Raji (cell line): ENCODE measurements around the gene CSMD2.

Experiments used
- POLR2A ChIP-seq: IDR thresholded peaks from 2 replicates; pipeline ENCODE4 v1.6.1; 2011; ENCODE audit warnings: low read depth, low read length, control low read depth; ENCODE audit not compliant: insufficient read depth

CSMD2 gene

DNA sequence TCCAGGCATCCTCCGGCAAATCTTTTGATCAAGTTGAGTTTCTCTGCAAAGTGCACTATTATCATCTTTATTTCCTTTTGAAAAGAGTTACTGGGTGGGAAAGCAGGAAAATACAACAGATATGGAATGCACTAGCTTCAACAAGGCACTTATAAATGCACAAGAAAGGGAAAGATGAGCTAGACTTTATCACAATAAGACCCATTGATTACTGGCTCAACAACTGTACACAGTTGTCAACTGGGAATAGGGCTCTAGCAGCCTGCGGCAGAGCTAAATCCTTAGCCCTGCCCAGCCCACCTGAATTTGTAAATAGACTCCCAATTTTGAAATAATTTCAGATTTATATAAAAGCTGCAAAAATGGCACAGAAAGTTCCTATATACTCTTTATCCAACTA lies 111.4 kb downstream of the CSMD2 start:
- no peak for TF ChIP-seq POLR2A

DNA sequence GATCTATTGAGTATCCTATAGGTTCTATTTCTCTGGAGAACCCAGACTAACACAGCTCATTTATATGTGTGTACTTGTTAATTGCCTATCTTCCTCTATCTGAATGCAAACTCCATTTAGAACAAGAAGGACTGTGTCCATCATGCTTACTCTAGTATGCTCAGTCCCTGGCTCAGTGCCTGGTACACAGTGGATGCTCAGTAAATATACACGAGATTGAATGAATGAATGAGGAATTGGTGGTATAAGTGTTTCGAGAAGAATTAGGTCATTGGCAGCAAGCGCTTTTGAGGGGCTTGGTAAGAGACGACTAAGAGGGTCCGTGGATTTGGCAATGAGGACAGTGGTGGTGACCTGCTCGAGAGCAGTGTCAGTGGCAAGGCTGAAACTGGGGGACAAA lies 112.5 kb downstream of the CSMD2 start:
- TF ChIP-seq POLR2A = no peak

DNA sequence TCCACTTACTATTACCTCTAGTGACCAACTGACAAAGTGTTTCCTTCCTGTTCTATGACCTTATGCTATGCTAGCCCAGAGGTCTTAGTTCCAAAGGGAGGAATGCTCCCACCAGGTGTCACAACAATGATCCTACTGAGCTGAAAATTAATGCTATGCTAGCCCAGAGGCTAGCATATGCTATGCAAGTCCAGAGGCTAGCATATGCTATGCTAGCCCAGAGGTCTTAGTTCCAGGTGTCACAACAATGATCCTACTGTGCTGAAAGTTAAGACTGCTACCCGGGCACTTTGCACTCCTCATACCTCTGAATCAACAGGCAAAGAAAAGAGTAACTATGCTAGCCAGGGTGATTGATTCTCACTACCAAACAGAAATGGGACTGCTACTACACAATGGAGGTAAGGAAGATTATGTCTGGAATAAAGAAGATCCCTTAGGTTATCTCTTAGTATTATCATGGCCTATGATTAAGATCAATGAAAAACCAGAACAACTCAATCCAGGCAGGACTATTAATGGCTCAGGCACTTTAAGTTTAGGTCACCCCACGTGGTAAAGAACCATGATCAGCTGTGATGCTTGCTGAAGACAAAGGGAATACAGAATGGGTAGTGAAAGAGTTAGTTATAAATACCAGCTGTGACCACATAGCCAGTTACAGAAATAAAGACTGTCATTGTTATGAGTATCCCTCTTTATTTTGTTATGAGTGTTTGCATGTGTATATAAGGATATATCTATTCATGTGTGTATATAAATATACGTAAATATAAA lies 114.1 kb downstream of the CSMD2 start:
- no peak for TF ChIP-seq POLR2A

DNA sequence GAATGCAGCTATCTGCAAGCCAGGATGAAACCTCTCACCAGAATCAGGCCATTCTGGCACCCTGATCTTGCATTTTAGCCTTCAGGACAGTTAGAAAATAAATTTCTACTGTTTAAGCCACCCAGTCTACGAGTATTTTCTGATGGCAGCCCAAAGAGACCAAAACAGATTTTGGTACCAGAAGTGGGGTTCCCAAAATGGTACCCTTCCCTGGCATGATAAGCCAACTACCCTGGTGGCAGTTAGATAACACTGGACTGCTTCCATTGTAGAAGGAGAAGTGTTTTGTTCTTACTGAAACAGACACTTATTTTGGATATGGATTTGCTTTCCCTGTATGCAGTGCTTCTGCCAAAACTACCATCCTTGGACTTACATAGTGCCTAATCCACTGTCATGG lies 115.0 kb downstream of the CSMD2 start:
- TF ChIP-seq POLR2A = no peak

DNA sequence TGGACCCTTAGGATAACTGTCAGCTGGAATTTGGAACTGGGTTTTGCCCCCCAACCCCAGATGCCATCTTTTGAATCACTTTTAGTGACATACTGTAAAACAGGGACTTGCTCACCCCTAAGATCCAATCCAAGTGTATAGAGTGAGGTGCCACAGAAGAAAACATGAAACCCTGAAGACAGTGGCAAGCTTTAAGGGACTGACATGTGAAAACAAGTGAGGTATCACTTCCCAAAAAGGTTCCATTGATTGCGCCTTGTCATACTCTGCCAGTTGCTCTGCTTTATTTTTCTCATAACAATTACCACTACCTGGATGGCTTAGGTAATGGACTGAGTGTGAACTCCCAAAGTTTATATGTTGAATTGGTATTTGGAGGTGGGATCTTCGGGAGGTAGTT lies 115.6 kb downstream of the CSMD2 start:
- no peak for TF ChIP-seq POLR2A

DNA sequence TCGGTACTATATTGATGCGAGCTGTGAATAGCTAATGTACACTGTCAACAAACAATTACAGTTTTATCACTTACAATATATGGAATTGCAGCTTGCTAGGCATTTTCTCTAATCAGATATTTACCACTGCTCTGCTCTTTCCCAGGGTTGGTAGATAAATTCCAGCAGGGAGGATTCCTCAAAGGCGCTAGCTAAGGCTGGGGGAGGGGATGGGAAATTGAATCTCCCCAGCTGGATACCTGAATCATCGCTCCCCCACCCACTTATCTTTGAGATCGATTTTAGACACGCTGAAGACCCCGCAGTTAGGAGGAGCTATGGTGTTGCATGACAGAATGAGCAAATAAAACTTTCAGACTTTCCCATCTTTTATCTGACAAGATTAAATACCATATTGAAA lies 127.2 kb downstream of the CSMD2 start:
- no peak for TF ChIP-seq POLR2A

DNA sequence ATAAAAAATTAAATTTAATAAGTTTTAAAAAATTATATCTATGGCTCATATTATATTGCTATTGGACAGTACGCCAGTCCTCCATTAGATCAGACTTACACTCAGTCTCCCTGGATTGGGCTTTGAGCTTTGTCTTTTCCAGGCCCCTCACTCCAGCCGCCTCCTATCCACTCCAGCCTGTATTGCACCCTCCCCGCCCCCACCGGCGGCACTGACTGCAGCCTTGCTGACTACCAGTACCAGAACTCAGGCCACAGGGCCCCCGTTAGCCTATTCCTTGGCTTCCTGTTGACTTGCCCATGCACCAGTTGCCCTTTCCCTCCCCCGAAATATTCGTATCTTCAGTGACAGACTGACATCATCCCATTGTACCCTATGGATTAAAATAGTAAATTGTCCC lies 127.9 kb downstream of the CSMD2 start:
- no peak for TF ChIP-seq POLR2A

DNA sequence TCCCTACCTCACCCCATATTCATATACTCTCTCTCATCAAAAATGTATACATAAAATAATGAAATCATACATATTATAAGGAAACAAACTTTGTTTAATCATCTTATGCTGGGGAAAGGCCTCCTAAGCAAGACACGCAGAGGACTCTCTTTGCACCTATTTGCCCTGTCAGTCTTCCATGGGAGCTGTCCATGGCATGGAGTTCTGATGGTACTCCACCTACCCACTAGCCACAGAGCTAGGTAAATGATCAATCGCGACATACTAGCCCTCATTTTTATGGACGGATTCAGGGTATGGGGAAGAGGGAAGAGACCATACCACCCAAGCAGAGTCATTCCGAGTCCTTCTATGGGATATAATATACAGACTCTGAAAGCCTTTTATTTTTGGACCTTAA lies 131.0 kb downstream of the CSMD2 start:
- no peak for TF ChIP-seq POLR2A

DNA sequence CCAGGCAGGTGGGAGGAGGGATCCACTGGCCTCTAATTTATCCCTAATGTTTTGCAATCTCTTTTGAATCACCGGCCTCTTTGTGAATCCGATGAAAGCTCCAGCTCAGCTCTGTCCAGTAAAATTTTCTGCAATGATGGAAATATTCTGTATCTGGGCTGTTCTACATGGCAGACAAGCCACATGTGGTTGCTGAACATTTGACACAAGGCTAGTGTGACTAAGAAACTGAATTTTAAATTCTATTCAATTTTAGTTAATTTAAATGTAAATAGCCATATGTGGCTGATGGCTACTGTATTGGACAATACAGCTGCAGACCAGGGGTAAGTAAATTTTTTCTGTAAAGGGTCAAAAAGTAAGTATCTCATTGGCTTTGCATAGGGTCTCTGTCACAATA lies 135.1 kb downstream of the CSMD2 start:
- no peak for TF ChIP-seq POLR2A

DNA sequence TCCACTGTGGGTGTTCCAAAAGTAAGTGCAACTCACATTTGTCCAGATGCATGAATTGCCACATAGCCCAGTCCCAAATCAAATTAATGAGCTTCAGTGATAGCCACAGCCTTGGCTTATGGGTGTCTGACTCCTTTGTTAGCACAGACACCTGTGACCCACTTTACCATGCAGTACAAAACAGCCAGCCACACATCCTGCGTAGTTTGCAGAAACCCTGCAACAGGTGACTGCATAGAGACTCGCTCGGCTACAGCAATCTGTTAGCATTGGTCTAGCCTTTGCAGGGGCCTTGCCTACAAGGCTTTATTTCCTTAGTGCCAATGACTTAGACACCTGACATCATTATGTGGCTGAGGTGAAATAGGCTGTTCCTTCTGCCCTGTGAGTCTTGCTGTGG lies 135.5 kb downstream of the CSMD2 start:
- no peak for TF ChIP-seq POLR2A

DNA sequence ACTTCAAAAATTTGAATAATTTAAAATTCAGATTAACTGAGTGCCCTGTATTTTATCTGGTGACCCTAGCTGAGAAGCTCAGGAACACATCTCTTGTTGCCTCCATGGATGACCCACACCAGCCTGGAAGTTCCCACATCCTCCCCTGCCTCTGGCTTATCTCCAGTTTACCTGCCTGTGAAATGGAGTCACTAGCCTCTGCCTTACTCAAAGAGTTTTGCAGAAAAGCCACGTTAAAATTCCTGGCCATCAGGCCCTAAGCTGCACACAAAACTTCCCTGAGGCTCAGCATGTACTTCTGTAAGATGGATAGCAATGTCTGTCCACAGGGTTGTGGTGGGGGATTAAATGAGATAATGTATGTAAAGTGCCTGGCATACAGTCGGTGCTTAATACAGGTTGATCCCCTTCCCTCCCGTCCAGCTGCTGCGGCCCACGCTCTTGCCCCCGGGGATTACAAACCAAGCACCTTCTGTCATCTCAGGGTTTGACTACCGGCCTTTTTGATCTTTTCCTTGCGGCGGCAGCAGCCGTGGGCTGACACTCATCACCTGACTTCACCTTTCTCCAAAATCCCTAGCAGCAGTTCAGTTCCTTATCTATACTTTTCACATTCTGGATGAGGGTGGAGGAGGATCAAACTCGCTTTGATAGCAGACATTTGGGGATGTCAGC lies 136.5 kb downstream of the CSMD2 start:
- TF ChIP-seq POLR2A = no peak

DNA sequence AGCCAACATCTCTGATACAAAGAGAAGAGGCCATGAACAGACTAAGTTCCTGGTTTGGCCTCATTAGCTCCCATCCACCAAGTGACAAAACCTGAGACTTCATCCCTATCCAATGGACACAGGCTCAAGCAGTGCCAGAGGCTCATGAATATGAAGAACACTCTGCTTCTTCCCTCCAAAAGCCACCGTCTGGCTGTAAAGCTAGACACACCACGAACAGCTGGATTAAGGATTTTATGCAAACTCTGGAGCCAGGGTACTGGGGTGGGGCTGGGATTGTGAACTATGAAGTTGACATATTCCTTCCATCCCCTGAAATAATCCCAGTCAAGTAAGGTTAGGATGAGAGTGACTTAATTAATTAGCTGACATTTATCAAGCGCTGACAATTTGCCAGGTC lies 139.4 kb downstream of the CSMD2 start:
- TF ChIP-seq POLR2A = no peak

DNA sequence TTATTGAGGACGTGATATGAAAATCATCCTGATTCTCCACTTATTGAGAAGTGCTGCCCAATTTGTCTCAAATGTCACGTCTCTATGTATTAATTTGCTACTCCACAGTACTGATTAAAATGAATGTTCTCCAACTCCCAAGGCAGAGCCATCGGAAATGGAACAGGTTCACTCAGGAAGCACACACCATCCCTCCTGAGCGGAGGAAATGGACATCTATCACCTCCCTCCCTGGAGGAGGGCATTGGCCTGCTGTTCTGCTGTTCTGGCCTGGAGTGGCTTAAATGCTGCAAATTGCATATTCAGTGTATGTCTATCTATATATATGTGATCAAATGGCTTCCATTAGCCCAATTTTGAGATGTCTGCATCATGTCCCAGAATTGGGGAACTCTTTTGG lies 140.5 kb downstream of the CSMD2 start:
- TF ChIP-seq POLR2A = no peak

DNA sequence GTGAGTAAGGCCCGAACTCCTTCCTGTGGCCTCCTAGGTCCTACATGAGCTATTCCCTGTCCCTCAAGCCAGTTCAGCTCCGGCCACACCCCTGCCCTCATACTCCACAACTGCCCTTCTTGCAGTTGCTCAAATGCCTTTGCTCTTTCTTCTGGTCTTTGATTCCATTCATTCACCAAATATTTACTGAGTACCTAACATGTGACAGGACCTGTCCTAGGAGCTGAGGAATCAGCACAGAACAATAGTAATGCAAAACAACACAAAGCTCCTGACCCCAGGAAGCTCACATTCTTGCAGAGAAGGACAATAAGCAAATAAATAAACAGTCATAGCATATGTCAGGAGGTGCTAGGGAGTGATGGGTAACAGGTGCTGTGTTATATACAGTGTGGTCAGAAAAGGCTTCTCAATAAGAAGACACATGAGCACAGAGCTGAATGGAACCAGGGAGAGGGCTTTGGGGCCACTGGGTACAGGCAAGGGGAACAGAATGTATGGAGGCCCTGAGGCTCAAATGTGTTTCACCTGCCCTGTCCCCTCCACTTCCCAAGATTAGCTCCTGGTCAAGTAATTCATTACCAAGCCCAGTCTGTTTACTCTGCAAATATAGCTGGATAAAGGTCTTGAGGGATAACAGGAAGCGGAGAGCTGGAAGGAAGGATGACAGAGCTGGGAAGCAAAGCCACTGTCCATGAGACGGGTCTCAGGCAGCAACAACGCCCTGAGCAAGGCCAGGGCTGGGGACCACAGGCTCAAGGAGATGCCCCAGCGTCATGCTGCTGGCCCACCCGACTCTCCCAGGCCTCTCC lies 145.1 kb downstream of the CSMD2 start:
- TF ChIP-seq POLR2A = no peak

DNA sequence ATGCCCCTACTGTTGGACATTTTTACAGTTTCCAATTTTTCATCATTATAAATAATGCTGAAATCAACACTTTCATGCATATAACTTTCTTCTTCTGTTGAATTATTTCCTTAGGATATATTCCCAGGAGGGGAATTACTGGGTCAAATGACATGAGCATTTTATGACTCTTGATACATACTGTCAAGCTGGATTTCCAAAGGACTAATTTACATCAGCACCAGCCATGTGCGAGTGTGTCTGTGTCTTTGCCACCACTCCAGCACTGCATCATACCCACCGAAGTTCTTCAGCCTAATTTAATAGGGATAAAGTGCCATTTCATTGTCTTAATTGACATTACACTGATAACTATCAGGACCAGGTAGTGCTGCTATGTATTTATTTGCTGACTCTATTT lies 146.7 kb downstream of the CSMD2 start:
- TF ChIP-seq POLR2A = no peak

DNA sequence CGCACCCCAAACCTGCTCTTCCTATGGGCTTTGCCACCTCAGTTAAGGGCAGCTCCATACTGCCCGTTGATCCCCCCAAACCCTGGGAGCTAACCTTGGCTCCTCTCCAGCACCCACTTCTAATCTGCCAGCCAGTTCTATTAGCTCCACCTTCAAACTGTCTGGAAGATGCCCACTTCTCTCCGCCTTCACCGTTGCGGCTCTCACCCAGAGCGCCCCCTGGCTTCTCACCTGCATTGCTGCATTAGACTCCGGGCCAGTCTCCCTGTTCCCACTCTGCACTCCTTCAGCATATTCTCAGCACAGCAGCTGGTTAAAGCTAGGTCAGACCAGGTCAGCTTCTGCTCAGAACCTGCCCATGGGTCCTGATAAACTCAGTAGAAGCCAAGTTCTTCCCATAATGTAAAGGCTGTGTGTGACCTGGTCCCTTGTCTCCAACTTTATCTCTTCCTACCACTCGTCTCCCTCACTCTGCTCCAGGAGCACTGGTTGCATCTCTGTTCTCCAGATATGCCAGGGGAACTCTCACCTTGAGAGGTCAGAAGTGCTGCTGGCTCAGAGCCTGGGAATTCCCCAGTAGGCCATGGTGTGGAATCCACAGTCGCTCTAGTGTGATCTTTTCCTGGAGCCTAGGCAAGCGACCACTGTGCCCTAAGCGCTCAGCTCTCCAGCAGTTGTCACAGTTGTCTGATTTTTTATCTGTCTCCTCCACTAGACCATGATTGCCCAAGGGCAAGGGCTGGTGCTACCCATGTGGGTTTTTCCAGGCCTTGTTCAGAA lies 150.9 kb downstream of the CSMD2 start:
- TF ChIP-seq POLR2A = no peak

DNA sequence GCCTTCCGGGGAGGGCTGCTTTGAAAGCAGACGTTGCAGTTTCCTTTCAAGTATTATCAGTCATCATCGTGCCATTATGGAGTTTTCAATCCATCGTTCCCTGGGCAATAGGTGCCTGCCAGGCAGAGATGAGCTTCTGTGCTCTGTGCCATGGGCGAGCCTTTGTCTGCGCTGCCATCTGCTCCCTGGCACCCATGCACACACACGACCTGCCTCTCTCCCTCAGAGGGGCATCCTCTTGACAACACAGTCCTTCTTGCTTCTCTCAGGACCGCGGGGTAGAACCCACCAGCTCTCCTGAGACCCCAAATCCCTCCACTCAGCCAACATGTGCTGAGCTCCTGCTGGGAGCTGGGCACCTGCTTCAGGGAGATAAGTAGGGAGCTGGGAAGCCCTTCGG lies 151.9 kb downstream of the CSMD2 start:
- TF ChIP-seq POLR2A = no peak
